ENCODE data around the gene PLEKHA6.

Gene PLEKHA6

GRCh38 chr1:204404629-204405028, 44.9 kb upstream of the PLEKHA6 start:
- no peak for TF ChIP-seq CTCF (conservative IDR thresholded peaks at IDR 0.05)
- TF ChIP-seq ZFX (IDR thresholded peaks at IDR 0.05): no peak
- no peak overlapping the region for H3K27ac ChIP-seq

DNA sequence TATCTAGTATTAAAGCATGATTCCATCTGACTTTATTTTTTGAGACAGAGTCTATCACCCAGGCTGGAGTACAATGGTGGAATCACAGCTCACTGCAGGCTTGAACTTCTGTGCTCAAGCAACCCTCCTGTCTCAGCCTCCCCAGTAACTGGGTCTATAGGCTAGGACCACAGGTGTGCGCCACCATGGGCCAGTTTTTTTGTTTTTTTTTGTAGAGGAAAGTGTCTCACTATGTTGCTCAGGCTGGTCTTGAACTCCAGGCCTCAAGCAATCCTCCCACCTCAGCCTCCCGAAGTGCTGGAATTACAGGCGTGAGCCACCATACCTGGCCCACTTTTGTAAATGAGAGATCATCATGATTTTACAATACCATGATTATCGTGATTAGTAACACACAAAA, 42.7 kb upstream of the PLEKHA6 start:
- TF ChIP-seq CTCF (conservative IDR thresholded peaks at IDR 0.05) (no peak), ZFX (IDR thresholded peaks at IDR 0.05) (no peak)
- H3K27ac ChIP-seq: no peak overlapping the region

GRCh38 chr1:204401730-204402129, 42.0 kb upstream of the PLEKHA6 start:
- TF ChIP-seq ZFX (IDR thresholded peaks at IDR 0.05) (no peak), CTCF (conservative IDR thresholded peaks at IDR 0.05) (no peak)

DNA sequence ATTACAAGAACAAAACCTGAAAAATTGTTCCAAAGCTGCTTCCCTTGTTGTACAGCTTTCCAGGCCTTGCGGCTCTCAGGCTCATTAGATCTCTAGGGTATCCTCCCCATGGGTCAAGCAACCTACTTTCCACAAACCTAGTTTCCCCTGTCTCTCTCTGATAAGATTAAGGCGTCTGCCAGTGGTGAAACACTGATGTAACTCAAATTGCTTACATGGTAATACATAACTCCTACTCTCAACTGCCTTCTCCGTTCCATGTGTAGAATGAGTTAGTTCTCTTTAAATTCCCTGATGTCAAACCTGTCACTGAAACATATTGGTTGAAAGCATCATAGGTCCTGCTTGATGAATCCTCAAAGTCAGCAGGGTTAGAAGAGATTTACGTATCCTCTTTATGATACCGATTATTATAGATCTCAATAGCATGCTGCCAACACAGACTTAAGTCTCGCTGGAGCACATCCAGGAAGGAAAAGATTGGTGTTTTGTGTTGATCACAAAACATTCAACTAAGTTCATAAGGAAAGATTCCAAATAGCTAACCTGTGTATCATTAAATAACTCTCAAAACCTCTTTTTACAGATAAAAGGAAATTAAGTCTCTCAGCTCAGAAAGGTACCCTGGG, 41.3 kb upstream of the PLEKHA6 start:
- TF ChIP-seq CTCF (conservative IDR thresholded peaks at IDR 0.05) (no peak), ZFX (IDR thresholded peaks at IDR 0.05) (no peak)
- H3K27ac ChIP-seq: no peak overlapping the region

More at GRCh38 chr1:204401730-204402129, 42.0 kb upstream of the PLEKHA6 start:
- H3K27ac ChIP-seq: no peak overlapping the region

GRCh38 chr1:204398197-204399125, 38.7 kb upstream of the PLEKHA6 start:
- H3K27ac ChIP-seq: 0 out of 2 replicates have a peak overlapping the region, but pooled peaks have one; percentile 1
- TF ChIP-seq ZFX (IDR thresholded peaks at IDR 0.05) (no peak), CTCF (conservative IDR thresholded peaks at IDR 0.05) (peak; percentile 94)

DNA sequence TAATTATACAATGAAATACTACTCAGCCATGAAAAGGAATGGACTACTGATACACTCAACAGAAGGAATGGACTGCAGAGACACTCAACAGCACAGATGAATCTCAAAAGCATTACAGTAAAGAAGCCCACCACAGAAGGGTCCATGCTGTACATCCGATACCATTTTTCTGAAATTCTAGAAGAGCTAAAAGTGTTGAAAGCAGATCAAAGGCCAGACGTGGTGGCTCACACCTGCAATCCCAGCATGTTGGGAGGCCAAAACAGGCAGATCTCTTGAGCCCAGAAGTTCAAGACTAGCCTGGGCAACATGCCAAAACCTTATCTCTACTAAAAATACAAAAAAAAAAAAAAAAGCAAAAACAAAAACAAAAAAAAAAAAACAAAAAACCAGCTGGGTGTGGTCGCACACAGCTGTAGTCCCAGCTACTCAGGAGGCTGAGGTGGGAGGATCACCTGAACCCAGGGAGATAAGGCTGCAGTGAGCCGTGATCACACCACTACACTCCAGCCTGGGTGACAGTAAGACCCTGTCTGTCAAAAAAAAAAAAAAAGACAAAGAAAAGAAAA, 36.4 kb upstream of the PLEKHA6 start:
- TF ChIP-seq ZFX (IDR thresholded peaks at IDR 0.05) (no peak), CTCF (conservative IDR thresholded peaks at IDR 0.05) (no peak)
- no peak overlapping the region for H3K27ac ChIP-seq

DNA sequence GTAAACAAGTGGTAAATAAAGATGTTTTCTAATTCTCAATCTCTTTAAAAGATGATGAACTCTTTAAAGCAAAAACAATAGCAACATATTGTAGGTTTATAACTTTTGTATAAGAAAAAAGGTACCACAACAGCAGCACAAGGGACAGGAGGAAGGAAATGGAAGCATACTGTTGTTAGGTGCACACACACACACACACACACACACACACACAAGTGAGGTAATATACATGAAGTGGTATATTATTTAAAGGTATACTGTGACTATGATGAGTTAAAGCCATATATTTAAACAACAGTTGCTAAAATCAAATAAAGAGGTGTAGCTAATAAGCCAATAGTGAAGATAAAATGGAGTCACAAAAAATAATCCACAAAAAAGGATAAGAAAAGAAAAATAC, 31.9 kb upstream of the PLEKHA6 start:
- no peak for TF ChIP-seq CTCF (conservative IDR thresholded peaks at IDR 0.05)
- no peak overlapping the region for H3K27ac ChIP-seq
